Suppressor macrophage treated with lipopolysaccharide for 1 hour (primary cell): ENCODE measurements around the gene SPEF2.

Experiments
- DNase-seq, 3 donors: peaks; one replicate each; pipeline ENCODE4 v3.0.0-alpha.2; 2020 to 2022

SPEF2 gene

DNA sequence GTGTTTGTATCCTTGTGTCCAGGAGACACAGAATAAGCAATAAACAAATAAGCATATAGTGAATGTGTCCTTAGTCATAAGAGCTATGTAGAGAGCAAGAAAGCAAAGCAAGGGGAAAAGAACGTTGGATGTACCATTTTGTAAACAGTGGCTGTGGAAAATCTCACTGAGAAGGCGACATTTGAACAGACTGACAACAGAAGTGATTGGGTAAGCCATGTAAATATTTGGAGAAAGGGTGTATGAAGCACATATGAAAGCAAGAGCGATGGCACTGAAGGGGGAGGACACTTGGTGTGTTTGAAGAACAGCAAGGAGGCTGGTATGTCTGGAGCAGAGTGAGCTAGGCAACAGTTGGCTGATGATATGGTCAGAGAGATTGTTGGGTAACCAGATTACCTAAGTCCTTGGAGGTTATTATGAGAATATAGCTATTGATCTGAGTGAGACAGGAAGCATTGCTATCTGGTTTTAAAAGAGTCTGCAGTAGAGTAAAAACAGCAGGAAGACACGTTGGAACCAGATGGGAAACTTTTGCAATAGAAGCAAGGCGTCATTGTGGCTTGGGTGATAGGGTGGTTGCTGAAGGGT, 123.6 kb downstream of the SPEF2 start:
- DNase-seq, result no peak

DNA sequence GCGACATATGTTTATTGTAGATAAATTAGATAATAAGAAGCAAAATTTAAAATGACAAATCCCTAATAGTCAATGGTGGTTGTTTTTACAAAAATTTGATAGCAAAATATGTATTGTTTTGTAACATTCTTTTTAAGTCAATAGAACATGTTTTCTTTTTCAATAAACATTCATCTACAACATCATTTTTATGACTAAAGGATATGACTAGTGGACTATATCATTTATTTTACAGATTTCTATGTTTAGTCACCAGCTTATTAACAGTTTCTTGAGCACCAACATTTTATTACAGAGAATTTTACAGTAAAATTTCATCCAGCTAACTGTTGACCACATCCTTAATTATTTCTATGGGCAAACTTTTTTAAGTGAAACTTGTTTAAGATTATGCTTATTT, 124.3 kb downstream of the SPEF2 start:
- no peak for DNase-seq

- no peak for DNase-seq
Measured at GRCh38 chr5:35743644-35744043, 126.0 kb downstream of the SPEF2 start.

DNA sequence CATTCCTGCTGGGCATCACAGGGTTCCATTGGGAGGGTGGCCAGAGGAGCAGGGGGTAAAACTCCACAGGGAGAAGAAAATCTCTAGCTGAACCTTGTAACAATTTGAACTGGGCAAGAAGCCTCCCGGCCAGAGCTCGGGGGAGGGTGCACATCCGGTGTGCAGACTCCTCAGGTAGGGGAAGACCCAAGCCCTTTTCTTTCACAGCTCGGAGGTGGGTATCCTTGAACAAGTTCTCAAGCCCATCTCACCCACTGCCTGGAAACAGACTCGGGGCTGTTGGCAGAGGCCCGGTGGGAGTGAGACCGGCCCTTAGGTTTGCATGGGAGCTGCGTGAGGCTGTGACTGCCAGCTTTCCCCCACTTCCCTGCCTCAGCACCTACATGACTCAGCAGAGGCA, 127.5 kb downstream of the SPEF2 start:
- DNase-seq, result no peak

- DNase-seq, result no peak
Measured at GRCh38 chr5:35745660-35746059, 128.0 kb downstream of the SPEF2 start.

DNA sequence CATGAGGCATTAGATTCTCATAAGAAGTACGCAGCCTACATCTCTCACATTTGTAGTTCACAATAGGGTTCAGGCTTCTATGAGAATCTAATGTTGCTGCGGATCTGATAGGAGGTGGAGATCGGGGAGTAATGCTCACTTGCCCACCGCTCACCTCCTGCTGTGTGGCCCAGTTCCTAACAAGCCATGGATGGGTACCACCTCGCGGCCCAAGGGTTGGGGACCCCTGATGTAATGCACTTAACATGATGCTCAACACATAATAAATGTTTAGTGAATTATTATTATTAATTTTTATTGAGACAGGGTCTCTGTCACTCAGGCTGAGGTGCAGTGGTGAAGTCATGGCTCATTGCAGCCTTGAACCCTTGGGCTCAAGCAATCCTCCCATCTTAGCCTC, 134.3 kb downstream of the SPEF2 start:
- DNase-seq, result no peak

DNA sequence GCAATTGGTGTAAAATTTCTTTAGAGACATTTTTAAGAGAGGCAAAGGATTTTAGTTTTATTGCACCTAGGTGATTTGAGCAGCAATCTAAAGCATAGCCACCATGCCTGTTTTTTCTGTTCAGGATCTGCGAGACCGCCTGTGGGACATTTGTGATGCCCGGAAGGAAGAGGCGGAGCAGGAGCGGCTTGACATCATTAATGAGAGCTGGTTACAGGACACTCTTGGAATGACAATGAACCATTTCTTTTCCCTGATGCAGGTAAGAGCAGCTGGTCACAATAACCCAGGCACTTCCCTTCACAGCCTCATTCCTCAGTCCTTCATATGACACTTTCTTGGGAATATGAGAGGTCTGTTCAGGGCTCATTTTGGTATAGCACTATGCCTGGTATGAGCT, 135.8 kb downstream of the SPEF2 start:
- no peak for DNase-seq

DNA sequence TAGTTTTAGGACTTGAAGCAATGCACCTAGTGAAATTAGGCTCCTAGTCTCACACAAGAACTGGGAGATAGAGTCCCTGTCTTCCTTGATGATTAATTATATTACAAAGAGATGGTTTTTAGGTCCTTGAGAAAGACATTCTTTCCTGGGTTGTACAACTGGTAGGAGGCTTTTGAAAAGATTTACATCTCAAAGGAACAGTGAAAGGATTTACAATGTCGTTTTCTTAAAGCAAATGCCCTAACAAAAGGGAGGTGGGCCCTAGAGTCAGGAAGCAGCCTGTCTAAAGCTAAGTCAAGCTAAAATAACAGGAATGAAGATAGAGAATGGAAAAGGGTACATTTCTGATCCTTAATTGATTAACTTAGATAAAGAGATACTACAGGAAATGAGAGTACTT, 136.8 kb downstream of the SPEF2 start:
- DNase-seq, result no peak

DNA sequence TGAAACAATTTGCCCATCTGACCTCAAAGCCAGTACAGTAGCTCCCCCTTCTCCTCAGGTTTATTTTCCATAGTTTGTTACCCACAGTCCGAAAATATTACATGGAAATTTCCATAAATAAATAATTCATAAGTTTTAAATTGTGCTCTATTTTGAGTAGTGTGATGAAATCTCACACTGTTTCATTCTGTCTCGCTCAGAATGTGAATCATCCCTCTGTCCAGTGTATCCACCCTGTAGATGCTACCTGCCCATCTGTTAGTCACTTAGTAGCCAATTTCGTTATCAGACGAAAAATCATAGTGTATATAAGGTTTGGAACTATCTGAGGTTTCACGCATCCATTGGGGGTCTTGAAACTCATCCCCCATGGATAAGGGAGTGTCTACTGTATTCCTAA, 138.3 kb downstream of the SPEF2 start:
- no peak for DNase-seq

DNA sequence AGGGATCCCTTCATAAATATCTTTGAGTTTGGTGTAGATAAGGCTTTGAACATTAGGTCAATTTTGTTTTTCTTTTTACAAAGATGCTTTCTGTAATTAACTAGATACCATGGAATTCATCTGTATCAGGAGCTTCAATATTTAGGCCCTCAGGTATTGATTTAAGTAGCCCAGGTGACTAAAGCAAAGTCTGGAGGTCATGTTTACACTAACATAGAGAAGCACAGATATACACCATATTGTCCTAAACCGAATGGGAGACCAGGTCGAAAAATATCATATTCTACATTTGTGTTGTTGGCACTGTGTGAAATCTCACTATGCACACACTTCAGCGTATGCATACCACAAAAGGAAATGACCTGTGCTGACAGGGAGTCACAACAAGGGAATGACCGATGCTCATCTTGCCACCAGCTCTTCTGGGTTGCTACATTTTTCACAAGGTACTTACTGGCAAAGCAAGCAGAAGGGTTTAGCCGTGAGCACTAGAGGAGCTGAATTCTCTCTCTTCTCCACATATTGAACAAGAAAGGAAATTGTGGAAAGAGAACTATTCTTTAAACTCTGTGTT, 140.6 kb downstream of the SPEF2 start:
- no peak for DNase-seq

DNA sequence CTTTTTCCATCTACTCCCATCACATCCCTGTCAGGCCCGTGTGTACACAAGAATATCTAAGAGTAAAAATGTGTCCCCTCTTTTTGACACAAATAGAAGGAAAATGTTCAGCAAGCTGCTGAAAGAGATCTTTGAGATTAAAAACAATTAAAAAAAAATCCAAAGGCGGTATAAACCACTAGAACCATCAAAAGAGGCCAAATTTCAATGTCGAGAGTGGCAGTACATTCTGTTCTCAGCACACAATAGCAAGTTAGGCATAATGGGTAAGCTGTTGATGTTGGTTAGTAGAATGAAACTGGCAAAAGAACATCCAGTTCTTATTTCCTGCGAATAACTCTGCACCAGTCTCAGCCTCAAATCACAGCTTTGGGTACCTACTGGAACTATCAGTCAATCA, 143.9 kb downstream of the SPEF2 start:
- DNase-seq, result no peak

DNA sequence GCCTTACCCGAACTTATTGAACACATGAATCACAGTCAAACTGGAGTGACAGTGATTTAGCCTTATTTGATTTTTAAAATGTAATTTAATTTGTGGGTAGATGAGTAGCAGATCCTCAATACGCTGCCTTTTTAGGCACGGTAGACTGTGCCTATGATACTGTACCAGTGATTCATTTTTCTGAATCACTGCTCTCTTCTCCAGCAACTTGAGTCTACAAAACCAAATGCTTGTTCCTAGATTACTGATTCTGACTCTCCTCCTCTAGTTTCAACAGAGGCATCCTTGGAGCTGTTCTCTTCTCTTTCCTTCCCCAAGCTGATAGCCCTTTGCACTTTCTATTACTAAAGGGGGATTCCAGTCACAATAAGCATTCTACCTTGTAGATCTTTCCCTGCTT, 144.7 kb downstream of the SPEF2 start:
- DNase-seq, result no peak

DNA sequence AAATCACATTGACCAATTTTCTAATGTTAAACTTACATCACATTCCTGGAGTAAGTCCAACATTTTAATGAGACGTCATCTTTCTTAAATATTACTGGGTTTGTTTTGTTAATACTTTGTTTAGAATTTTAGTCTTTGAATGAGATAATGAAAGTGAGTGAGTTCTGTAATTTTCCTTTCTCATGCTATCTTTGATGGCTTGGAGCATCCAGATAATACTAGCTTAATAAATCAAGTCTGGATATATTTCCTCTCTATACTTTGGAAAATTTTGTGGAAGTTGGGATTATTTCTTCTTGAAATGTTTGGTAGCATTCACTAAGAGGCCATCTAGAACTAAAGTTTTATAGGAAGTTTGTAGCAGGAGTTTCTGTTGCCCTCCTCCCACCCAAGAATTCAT, 148.3 kb downstream of the SPEF2 start:
- no peak for DNase-seq

DNA sequence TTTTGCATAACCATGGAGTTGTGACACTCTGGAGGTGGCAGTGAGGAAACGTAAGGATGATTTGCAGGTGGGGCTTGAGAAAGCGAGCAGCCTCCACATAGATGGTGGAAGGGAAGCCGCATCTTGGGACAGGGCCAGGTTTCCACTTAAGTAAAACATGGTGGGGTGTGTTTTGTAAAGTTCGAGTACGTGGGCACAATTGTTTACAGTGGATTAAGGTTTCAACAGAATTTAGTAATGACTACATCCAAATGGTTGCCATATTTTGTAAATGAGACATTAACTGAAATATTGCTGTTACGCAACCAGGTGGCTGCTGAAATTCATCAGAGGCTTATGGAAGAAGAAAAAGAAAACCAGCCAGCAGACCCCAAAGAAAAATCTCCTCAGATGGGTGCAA, 153.6 kb downstream of the SPEF2 start:
- DNase-seq, result no peak

DNA sequence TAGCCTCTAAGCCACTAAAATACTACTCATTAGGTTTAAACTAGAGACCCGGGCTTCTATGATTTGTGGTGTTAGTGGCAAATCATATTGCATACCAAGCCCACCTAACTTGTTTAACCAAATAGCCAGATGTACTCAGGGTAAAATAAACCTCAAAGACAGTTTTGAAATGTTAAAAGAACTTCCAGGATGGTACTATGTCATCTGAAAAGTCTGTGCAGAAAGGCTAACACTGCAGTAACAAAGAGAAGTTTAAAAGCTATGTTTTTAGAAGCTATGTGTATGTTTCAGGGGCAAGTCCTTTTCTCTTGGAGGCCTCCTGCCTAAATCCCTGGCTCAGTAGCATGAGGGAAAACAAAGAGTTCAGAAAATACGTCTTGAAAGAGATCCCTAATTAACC, 154.2 kb downstream of the SPEF2 start:
- DNase-seq, result no peak

DNA sequence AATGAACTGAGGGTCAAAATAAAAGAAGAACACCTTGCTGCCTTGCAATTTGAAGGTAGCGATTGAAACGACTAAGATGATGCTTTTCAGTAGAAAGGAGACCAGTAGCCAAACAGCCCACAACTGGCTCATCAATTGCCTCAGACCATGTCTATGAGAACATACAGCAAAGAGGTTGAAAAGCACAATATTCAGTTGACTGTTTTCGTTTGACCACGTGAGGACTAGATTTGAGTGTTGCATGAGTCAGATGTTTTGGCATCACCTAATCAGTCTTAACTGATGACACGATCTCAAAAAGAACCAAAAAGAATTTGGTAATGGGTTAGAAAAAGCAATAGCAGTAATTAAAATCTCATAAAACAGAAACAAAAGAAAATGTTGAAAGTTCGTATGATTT, 156.3 kb downstream of the SPEF2 start:
- DNase-seq, result no peak

- DNase-seq, result no peak
Measured at GRCh38 chr5:35776757-35777156, 159.1 kb downstream of the SPEF2 start.

- peak; percentile 86 to 93 (median 92) for DNase-seq
Measured at GRCh38 chr5:35777358-35778087, 159.9 kb downstream of the SPEF2 start.

DNA sequence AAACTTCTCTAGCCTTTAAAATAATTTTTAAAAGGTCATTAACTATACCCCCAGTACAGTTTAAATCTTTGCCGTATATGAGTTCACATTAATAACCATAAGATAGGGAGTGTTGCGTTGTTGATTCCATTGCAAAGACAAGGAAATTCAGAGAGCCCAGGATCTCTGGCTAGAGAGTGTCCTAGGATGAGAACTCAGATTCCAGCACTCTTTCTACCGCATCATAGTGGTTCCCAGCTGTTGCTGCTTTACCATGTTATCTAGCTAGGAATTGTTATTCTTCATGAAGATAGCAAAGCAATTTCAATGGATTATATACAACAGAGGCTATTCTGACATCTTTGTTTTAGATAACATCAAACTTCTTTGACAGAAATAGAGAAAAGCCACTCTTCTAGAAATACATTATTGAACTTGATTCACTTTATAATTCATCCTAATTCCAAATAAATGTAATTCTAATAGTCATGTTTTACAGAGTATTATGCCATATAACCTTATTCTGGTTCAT, 160.7 kb downstream of the SPEF2 start:
- no peak for DNase-seq

- no peak for DNase-seq
Measured at GRCh38 chr5:35780236-35780635, 162.6 kb downstream of the SPEF2 start.

- no peak for DNase-seq
Measured at GRCh38 chr5:35781181-35781790, 163.6 kb downstream of the SPEF2 start.

DNA sequence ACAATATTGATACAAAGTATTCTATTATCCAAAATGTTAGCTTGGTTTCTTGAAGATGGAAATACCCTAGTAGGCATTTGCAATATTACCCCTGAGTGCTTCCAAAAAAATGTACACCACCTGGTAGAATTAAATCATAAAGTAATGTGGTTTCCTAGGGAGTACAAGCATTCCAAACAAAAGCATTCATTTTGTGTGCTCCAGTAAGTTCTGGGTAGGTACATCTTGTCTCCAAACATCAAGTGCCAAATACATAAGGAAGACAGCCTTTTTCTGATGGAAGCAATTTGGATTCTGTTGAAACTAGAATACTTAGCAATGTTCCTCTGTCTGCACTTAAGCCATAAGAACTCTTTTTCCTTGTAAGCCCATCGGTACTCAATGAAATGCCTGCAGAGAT, 165.9 kb downstream of the SPEF2 start:
- DNase-seq, result no peak

DNA sequence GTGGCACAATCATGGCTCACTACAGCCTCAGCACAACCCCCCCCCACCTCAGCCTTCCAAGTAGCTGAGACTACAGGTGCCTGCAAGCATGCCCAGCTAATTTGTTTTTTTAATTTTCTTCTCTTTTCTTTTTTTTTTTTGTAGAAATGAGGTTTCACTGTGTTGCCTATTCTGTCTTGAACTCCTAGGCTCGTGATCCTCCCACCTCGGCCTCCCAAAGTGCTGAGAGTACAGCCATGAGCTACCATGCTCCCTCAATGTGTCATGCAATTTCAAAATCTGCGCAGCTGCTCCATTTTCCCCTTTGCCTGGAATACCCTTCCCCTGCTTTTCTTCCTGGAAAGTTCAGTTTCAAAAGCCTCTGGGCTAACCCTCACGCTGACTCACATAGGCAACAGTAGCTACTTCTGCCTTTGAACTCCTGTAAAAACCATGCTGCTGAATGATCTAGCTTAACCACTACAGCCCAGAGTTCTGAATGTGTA, 168.0 kb downstream of the SPEF2 start:
- DNase-seq, result peak; percentile 91 to 96 (median 93)

- DNase-seq, result no peak
Measured at GRCh38 chr5:35788724-35789123, 171.1 kb downstream of the SPEF2 start.
